Loucy (cell line): ENCODE data around the gene RASA4B.
"Not testable (repeated sequence)": the region's sequence is repeated elsewhere in the genome, so short reads cannot be mapped to it uniquely, and the experiment has no call there.

Source experiments
- EZH2phosphoT487 ChIP-seq: fragments of 200-600 bp; IDR thresholded peaks from 2 replicates; pipeline ENCODE4 v1.6.1; 2018; ENCODE audit warnings: antibody characterized with exemption, mild to moderate bottlenecking, moderate library complexity, borderline replicate concordance
- TF ChIP-seq, protein P1 (sequence below): fragments of 200-600 bp; sonication (generic); conservative IDR thresholded peaks from 2 replicates; pipeline ENCODE4 v1.5.1; 2014; ENCODE audit warnings: mild to moderate bottlenecking, antibody characterized with exemption, low read length

DNA sequence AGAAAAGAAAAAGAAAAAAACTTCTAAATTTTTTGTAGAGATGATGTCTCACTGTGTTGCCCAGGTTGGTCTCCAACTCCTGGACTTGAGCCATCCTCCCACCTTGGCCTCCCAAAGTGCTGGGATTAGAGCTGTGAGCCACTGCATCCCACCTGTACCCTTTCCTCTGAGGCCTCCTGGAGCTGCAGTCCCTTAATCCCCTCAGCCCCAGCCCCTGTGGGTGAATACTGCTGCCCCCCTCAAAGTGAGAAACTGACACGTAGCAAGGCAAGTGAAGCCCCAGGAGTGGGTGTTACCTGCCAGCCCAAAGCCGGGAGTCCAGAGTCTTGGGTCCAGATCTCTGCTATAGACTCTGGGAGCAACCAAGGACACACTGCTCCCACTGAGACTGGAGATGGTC is 7.2 kb upstream of the RASA4B start:
- TF ChIP-seq, protein P1, sequence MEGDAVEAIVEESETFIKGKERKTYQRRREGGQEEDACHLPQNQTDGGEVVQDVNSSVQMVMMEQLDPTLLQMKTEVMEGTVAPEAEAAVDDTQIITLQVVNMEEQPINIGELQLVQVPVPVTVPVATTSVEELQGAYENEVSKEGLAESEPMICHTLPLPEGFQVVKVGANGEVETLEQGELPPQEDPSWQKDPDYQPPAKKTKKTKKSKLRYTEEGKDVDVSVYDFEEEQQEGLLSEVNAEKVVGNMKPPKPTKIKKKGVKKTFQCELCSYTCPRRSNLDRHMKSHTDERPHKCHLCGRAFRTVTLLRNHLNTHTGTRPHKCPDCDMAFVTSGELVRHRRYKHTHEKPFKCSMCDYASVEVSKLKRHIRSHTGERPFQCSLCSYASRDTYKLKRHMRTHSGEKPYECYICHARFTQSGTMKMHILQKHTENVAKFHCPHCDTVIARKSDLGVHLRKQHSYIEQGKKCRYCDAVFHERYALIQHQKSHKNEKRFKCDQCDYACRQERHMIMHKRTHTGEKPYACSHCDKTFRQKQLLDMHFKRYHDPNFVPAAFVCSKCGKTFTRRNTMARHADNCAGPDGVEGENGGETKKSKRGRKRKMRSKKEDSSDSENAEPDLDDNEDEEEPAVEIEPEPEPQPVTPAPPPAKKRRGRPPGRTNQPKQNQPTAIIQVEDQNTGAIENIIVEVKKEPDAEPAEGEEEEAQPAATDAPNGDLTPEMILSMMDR = not testable (repeated sequence)
- not testable (repeated sequence) for TF ChIP-seq EZH2phosphoT487
